GDM1 (cell line): ENCODE results near the gene SYNE1.
A peak's percentile ranks its signal among the peaks of the same experiment; 100 is the strongest.
"Not testable (repeated sequence)": the region's sequence is repeated elsewhere in the genome, so short reads cannot be mapped to it uniquely, and the experiment has no call there.

Source experiments
- DNase-seq: peaks from one replicate; lab custom pipeline; 2025; lab: John Stamatoyannopoulos, UW

The SYNE1 gene

GRCh38 chr6:152098683-152099082, 538.5 kb downstream of the SYNE1 start:
- DNase-seq = no peak

GRCh38 chr6:152096863-152097496, 540.2 kb downstream of the SYNE1 start:
- no peak for DNase-seq

- peak; percentile 61 for DNase-seq
Observed at GRCh38 chr6:152094992-152095592, 542.1 kb downstream of the SYNE1 start.

- DNase-seq = no peak
Observed at GRCh38 chr6:152094276-152094675, 542.9 kb downstream of the SYNE1 start.

GRCh38 chr6:152093711-152094110, 543.5 kb downstream of the SYNE1 start:
- no peak for DNase-seq

- DNase-seq = no peak
Observed at GRCh38 chr6:152091851-152092341, 545.3 kb downstream of the SYNE1 start.

GRCh38 chr6:152091201-152091600, 546.0 kb downstream of the SYNE1 start:
- DNase-seq = no peak

DNA sequence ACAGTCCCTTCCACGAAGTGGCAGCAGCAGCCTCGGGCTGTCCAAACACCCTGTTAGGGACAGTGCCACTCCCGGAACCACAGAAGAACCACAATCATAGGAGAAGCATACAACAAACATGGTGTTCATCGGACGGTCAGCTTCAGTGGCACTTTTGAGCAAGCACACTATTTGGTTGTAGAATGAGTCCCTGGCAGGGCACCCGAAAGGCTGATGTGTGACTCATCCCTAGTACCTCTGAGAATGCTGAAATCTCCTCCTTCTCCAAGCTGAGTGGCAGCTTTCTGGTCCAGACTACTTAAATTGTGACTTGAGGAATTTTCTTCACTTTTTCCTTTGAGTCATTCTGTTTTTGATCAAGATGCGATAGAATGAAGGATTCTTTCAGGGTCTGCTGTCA, 547.2 kb downstream of the SYNE1 start:
- DNase-seq = no peak

DNA sequence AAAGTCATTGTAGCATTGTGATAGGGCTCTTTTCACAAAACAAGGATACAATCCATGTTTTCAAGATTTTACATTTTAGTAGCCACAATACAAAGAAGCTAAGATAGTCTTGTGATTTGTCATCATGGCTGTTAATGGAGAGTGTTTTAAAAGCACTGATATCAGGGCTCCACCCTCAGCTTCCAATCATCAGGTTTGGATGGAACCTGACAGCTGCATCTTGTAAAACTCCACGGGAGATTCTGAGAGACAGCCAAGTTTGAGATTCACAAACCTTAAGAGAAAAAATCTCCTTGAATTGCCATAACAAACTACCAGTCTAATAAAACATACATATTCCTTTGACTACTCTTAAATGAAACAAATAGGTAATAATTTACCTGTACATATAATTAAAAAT, 549.5 kb downstream of the SYNE1 start:
- no peak for DNase-seq

DNA sequence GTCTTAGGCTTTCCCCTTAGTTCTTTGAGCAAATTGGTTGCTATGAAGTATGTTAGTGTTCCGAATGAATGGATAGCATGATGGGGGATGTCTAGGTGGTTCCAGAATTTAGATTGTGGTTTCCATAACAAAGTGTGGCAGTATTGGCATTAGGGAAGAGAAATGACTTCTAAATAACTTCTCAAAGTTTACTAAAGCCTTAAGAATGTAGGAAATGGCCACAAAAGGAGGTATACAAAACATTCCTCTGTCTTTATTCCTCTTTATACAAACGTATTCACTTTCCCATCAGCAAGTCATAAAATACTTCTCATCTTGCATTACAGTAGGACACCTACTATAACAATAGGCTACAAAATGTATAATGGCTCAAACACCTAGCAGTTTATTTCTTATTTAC, 550.1 kb downstream of the SYNE1 start:
- no peak for DNase-seq

DNA sequence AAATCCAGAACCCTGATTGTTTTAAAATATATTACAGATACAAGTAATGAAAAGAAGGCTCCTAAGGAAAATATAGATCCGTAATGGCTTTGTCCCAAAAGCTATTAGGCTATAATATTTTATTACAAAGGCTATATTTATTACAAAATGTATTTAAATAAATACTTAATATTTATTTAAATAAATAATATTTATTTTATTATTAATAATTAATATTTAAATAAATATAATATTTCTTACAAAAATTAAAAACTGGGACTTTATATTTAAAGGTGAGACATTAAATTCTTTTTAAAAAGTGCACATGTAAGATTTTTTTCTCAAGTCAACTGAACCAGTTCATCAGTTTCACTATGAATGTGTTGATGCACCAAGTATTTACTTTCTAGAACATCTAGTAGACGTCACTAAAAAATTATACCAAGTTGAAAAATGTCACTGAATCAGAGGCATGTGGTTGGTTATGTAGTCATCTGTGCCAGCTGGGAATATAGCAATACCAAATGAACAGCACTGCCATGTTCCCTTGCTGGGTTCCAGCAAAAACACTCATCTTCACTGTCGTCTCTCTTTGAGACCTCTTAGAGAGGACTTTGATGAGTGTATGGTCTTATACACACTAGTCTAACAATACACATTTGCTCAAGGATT, 550.8 kb downstream of the SYNE1 start:
- no peak for DNase-seq

DNA sequence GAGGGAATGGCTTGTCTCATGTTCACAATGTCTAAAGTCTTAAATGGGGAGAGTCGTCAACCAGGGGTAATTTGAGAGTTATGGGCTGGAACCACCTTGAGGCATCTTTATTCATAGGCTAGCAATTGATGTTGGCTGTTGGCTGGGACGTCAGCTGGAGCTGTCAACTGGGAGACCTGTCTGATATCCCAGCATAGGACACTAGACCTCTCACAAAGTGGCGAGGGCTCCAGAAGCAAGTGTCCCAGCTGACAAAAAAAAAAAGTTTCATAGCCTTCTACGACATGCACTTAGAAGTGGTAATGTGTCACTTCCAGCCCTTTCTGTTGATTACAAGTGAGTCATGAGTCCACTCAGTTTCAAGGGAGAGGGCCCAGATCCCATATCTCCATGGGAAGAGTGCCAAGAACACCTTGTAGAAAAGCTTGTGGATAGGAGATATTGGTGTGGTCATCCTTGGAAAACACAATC, 551.7 kb downstream of the SYNE1 start:
- no peak for DNase-seq

DNA sequence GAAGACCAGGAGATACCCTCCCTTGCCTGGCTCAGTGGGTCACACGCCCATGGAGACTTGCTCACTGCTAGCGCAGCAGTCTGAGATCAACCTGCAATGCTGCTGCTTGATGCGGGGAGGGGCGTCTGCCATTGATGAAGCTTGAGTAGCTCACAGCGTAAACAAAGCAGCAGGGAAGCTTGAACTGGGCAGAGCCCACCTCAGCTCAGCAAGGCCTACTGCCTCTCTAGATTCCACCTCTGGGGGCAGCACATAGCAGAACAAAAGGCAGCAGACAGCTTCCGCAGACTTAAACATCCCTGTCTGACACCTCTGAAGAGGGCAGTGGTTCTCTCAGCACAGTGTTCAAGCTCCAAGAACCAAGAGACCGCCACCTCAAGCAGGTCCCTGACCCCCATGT, 558.4 kb downstream of the SYNE1 start:
- DNase-seq = no peak

GRCh38 chr6:152078001-152078400, 559.2 kb downstream of the SYNE1 start:
- no peak for DNase-seq

DNA sequence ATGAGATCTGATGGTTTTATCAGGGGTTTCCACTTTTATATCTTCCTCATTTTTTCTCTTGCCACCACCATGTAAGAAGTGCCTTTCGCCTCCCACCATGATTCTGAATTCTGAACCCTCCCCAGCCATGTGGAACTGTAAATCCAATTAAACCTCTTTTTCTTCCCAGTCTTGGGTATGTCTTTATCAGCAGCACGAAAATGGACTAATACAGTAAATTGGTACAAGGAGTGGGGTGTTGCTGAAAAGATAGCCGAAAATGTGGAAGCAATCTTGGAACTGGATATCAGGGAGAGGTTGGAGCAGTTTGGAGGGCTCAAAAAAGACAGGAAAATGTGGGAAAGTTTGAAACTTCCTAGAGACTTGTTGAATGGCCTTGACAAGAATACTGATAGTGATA, 560.9 kb downstream of the SYNE1 start:
- DNase-seq = not testable (repeated sequence)

- no peak for DNase-seq
Observed at GRCh38 chr6:152071843-152072242, 565.3 kb downstream of the SYNE1 start.
